A549 (cell line): ENCODE data around the gene RABL3. TPM values are rescaled to one million over a fixed set of nuclear protein-coding genes. Genes with fewer than 3 reads are reported as not detected.
A peak's percentile ranks its signal among the peaks of the same experiment; 100 is the strongest.

ENCODE experiments used
- ATAC-seq, 2 experiments: fragments of 200-7000 bp in 1 of 2; fragments of >200 bp in 1 of 2; cut with Nextera tagmentation in 1 of 2; cut with Tn5 transposase in 1 of 2; 3 replicates each; pipeline versions ENCODE4 v1.8.0 to v1.9.1; 2018 to 2020; ENCODE audit warnings: mild to moderate bottlenecking in 1 of 2, moderate library complexity in 1 of 2
- CTCF ChIA-PET: fragments of 300-600 bp; sonication (Branson Sonifier 250); formaldehyde crosslinking; extraction: SDS; loops from one replicate; lab custom pipeline; 2021; ENCODE audit warnings: antibody characterized with exemption, inconsistent platforms; lab: Yijun Ruan, JAX
- POLR2A ChIA-PET: fragments of 350-600 bp; formaldehyde crosslinking; extraction: SDS; loops from one replicate; lab custom pipeline; 2021; ENCODE audit warnings: antibody characterized with exemption, inconsistent platforms; lab: Yijun Ruan, JAX
- DNase-seq, 2 experiments: peaks; one replicate each; pipeline versions ENCODE4 v3.0.0 to v3.0.0-alpha.2; 2011 to 2016; ENCODE audit warnings: low read depth in 1 of 2, low spot score in 1 of 2
- FAIRE-seq: peaks from 2 replicates; lab custom pipeline; 2011; peaks lifted over from hg19 to GRCh38; lab: Jason Lieb, UNC
- H3K27ac ChIP-seq, 2 experiments: fragments of >200 bp; sonication (Bioruptor Twin); formaldehyde crosslinking; 3 replicates each; pipeline ENCODE4 v1.5.1; 2016 to 2017
- H3K4me1 ChIP-seq: fragments of >200 bp; sonication (Bioruptor Twin); formaldehyde crosslinking; 3 replicates; pipeline ENCODE4 v1.6.1; 2016
- H3K4me2 ChIP-seq: fragments of >200 bp; sonication (Bioruptor Twin); formaldehyde crosslinking; 3 replicates; pipeline ENCODE4 v1.6.1; 2016
- H3K4me3 ChIP-seq: fragments of >200 bp; sonication (Bioruptor Twin); formaldehyde crosslinking; 3 replicates; pipeline ENCODE4 v1.5.1; 2016
- H3K9me3 ChIP-seq: fragments of >200 bp; sonication (Bioruptor Twin); formaldehyde crosslinking; 3 replicates; pipeline ENCODE4 v1.6.1; 2016
- CBX2 ChIP-seq: fragments of 200-600 bp; sonication (generic); IDR thresholded peaks from 2 replicates; pipeline ENCODE4 v1.6.1; 2016; ENCODE audit warnings: low read depth, mild to moderate bottlenecking, borderline replicate concordance
- CBX8 ChIP-seq: fragments of 200-600 bp; sonication (generic); IDR thresholded peaks from 2 replicates; pipeline ENCODE4 v1.6.1; 2016
- CEBPB ChIP-seq, 2 experiments: fragments of >200 bp in 1 of 2; sonication (Bioruptor Twin) in 1 of 2; formaldehyde crosslinking in 1 of 2; IDR thresholded peaks; 2 replicates each; pipeline ENCODE4 v1.6.1; 2012 to 2016
- CHD2 ChIP-seq: fragments of 150-350 bp; IDR thresholded peaks from 2 replicates; pipeline ENCODE4 v1.6.1; 2014; ENCODE audit warnings: low read length; ENCODE audit not compliant: partially characterized antibody
- CHD4 ChIP-seq: fragments of 200-600 bp; sonication (generic); IDR thresholded peaks from 2 replicates; pipeline ENCODE4 v1.6.1; 2016; ENCODE audit warnings: antibody characterized with exemption, mild to moderate bottlenecking, borderline replicate concordance
- EHF ChIP-seq: fragments of 250-450 bp; sonication (Bioruptor Pico); IDR thresholded peaks from 2 replicates; pipeline ENCODE4 v1.5.0; 2020; ENCODE audit warnings: mild to moderate bottlenecking
- EHMT2 ChIP-seq: fragments of 200-600 bp; sonication (generic); IDR thresholded peaks from 2 replicates; pipeline ENCODE4 v1.6.1; 2016; ENCODE audit warnings: antibody characterized with exemption, low read depth, mild to moderate bottlenecking, moderate library complexity
- ELK1 ChIP-seq: fragments of 150-350 bp; IDR thresholded peaks from 2 replicates; pipeline ENCODE4 v1.6.1; 2014; ENCODE audit warnings: low read depth, mild to moderate bottlenecking, low read length
- EP300 ChIP-seq, 2 experiments: fragments of >200 bp; sonication (Bioruptor Twin); formaldehyde crosslinking; IDR thresholded peaks; 2 replicates in 1 of 2; 3 replicates in 1 of 2; pipeline ENCODE4 v1.6.1; 2016 to 2017
- FOSL2 ChIP-seq, 2 experiments: fragments of 450-650 bp in 1 of 2; fragments of >200 bp in 1 of 2; sonication (Bioruptor Twin) in 1 of 2; formaldehyde crosslinking; IDR thresholded peaks; 2 replicates each; pipeline versions ENCODE4 v1.5.0 to v1.6.1; 2016 to 2020; ENCODE audit warnings: mild to moderate bottlenecking in 1 of 2, moderate library complexity in 1 of 2
- FOXS1 ChIP-seq: fragments of 250-450 bp; sonication (Bioruptor Pico); IDR thresholded peaks from 2 replicates; pipeline ENCODE4 v1.5.0; 2020; ENCODE audit warnings: mild to moderate bottlenecking, moderate library complexity
- GATA3 ChIP-seq: IDR thresholded peaks from 2 replicates; pipeline ENCODE4 v1.6.1; 2012; ENCODE audit warnings: borderline replicate concordance
- HEYL ChIP-seq: fragments of 250-450 bp; sonication (Bioruptor Pico); IDR thresholded peaks from 2 replicates; pipeline ENCODE4 v1.8.0; 2021; ENCODE audit warnings: mild to moderate bottlenecking, moderate library complexity
- HOXA7 ChIP-seq: fragments of 250-450 bp; sonication (Bioruptor Pico); IDR thresholded peaks from 2 replicates; pipeline ENCODE4 v1.5.0; 2020; ENCODE audit warnings: mild to moderate bottlenecking, moderate library complexity
- HOXB5 ChIP-seq: fragments of 250-450 bp; sonication (Bioruptor Pico); IDR thresholded peaks from 2 replicates; pipeline ENCODE4 v1.5.0; 2020; ENCODE audit warnings: mild to moderate bottlenecking, moderate library complexity
- JUN ChIP-seq, 2 experiments: fragments of >200 bp; sonication (Bioruptor Twin); formaldehyde crosslinking; IDR thresholded peaks; 2 replicates in 1 of 2; 3 replicates in 1 of 2; pipeline ENCODE4 v1.6.1; 2016 to 2017
- KDM5A ChIP-seq: fragments of 200-600 bp; sonication (generic); IDR thresholded peaks from 2 replicates; pipeline ENCODE4 v1.6.1; 2016; ENCODE audit warnings: antibody characterized with exemption, mild to moderate bottlenecking
- MYC ChIP-seq: IDR thresholded peaks from 2 replicates; pipeline ENCODE4 v1.6.1; 2012; ENCODE audit warnings: mild to moderate bottlenecking, inconsistent platforms, low read length, improper control_type of control experiment, borderline replicate concordance
- PBX3 ChIP-seq: IDR thresholded peaks from 2 replicates; pipeline ENCODE4 v1.6.1; 2012
- POLR2A ChIP-seq: IDR thresholded peaks from 2 replicates; pipeline ENCODE4 v1.6.1; 2012; ENCODE audit warnings: mild to moderate bottlenecking, low read length
- POLR2AphosphoS2 ChIP-seq: conservative IDR thresholded peaks from 2 replicates; pipeline ENCODE4 v1.6.1; 2012; ENCODE audit warnings: low read length, improper control_type of control experiment, inconsistent platforms
- RCOR1 ChIP-seq: fragments of 150-350 bp; IDR thresholded peaks from 2 replicates; pipeline ENCODE4 v1.6.1; 2014; ENCODE audit warnings: antibody characterized with exemption, low read length, low read depth
- REST ChIP-seq: fragments of 200-600 bp; sonication (generic); IDR thresholded peaks from 2 replicates; pipeline ENCODE4 v1.6.1; 2016; ENCODE audit warnings: antibody characterized with exemption, mild to moderate bottlenecking, moderate library complexity
- RFX5 ChIP-seq: fragments of 450-650 bp; IDR thresholded peaks from 2 replicates; pipeline ENCODE4 v1.7.1; 2014; ENCODE audit warnings: antibody characterized with exemption, mild to moderate bottlenecking, moderate library complexity
- SMC3 ChIP-seq: fragments of >200 bp; sonication (Bioruptor Twin); formaldehyde crosslinking; IDR thresholded peaks from 3 replicates; pipeline ENCODE4 v1.6.1; 2018; ENCODE audit warnings: inconsistent platforms
- ZC3H11A ChIP-seq: fragments of 450-650 bp; IDR thresholded peaks from 2 replicates; pipeline ENCODE4 v1.6.1; 2014; ENCODE audit warnings: antibody characterized with exemption, mild to moderate bottlenecking
- ZNF302 ChIP-seq: fragments of 250-450 bp; sonication (Bioruptor Pico); IDR thresholded peaks from 2 replicates; pipeline ENCODE4 v1.9.0; 2021; ENCODE audit warnings: inconsistent platforms, mild to moderate bottlenecking, moderate library complexity
- ZSCAN20 ChIP-seq: fragments of 250-450 bp; sonication (Bioruptor Pico); IDR thresholded peaks from 2 replicates; pipeline ENCODE4 v1.8.0; 2022; ENCODE audit warnings: mild to moderate bottlenecking, moderate library complexity
- WGBS: methylation state at CpG from one replicate; pipeline ENCODE4 v1.1.6; 2017; ENCODE audit errors: missing lambda C conversion rate; 5-methylcytosine and 5-hydroxymethylcytosine counted together
- polyA plus RNA-seq, 4 experiments: library from polyadenylated mRNA; depleted of rRNA in 3 of 4; stranded (reverse); fragments of >200 nt; fragmentation: RNase III in 1 of 4; extraction: RNeasy Plus Mini Kit Qiagen cat#74134 plus additional on column Dnase treatment in 1 of 4; gene quantifications; 2 replicates in 3 of 4; 3 replicates in 1 of 4; pipeline ENCODE4 v1.2.3, GENCODE V29; 2011 to 2017

RABL3 gene
- polyA plus RNA-seq, 2 of the 4 experiments (the other 2 are of a cell fraction), result 14.0 to 29.0 TPM

GRCh38 chr3:120752230-120752629 is 9.9 kb upstream of the RABL3 start:
- H3K4me2 ChIP-seq, result no peak overlapping the region
- ChIA-PET CTCF (interaction anchor here (1.2 kb wide), 1 partner anchor 50 kb away, joined by 3 read pairs; no protein-coding TSS in a partner anchor), POLR2A (no interaction called here)
- TF ChIP-seq ZC3H11A, result no peak
- no peak for TF ChIP-seq CBX2
- no peak for TF ChIP-seq RFX5
- no peak for TF ChIP-seq REST
- TF ChIP-seq CEBPB (IDR thresholded peaks at IDR 0.05), result no peak
- no peak for TF ChIP-seq KDM5A
- no peak for TF ChIP-seq HOXA7 (CRISPR knock-in tag)
- TF ChIP-seq RCOR1, result no peak
- no peak for TF ChIP-seq EHMT2
- no peak for TF ChIP-seq EP300 (IDR thresholded peaks at IDR 0.05)
- no peak for TF ChIP-seq JUN (IDR thresholded peaks at IDR 0.05)
- no peak for TF ChIP-seq MYC
- TF ChIP-seq, all 56 proteins: peak for 0
- DNase-seq, result no peak
- ATAC-seq, result no peak
- Histone ChIP-seq H3K4me1 (peaks cover 16% of the 10 kb centered on the region; the same call in 2 of the 3 replicates), H3K27ac (no peak overlapping the region), H3K9me3 (no peaks in the 10 kb centered on the region), H3K4me3 (no peak overlapping the region)
- WGBS, result 94% methylated on average over 1 of the region's 1 CpG
- no peak for FAIRE-seq

- H3K4me3 ChIP-seq, result no peak overlapping the region
- POLR2A ChIA-PET, result interaction anchor here (0.7 kb wide), 1 partner anchor 31 kb away, joined by 3 read pairs; no protein-coding TSS in a partner anchor
- CTCF ChIA-PET, result no interaction called here
- FAIRE-seq, result no peak
- H3K9me3 ChIP-seq, result no peaks in the 10 kb centered on the region
- ATAC-seq, result no peak
- no peak for DNase-seq
- TF ChIP-seq POLR2A (no peak), FOSL2 (IDR thresholded peaks at IDR 0.05) (no peak), FOSL2 (CRISPR knock-in tag; IDR thresholded peaks at IDR 0.05) (0 out of 2 replicates have a peak, but pooled peaks have one; percentile 10)
- peaks cover 16% of the 10 kb centered on the region; the same call in 2 of the 3 replicates for H3K4me1 ChIP-seq
- 78% methylated on average over 1 of the region's 1 CpG for WGBS
- no peak overlapping the region for H3K27ac ChIP-seq
- H3K4me2 ChIP-seq, result no peak overlapping the region
Measured at GRCh38 chr3:120749843-120750242, 7.5 kb upstream of the RABL3 start.

GRCh38 chr3:120745466-120745865 is 3.1 kb upstream of the RABL3 start:
- ChIA-PET POLR2A (no interaction called here), CTCF (interaction anchor here (2.2 kb wide), 1 partner anchor 50 kb away, joined by 7 read pairs; no protein-coding TSS in a partner anchor)
- TF ChIP-seq GATA3, result no peak
- no peak for TF ChIP-seq ELK1
- no peak for TF ChIP-seq CHD4
- no peak for TF ChIP-seq SMC3
- TF ChIP-seq CBX8, result no peak
- TF ChIP-seq HOXB5 (CRISPR knock-in tag), result no peak
- TF ChIP-seq RCOR1, result no peak
- TF ChIP-seq ZSCAN20 (CRISPR knock-in tag), result no peak
- TF ChIP-seq CBX2, result no peak
- no peak for TF ChIP-seq ZNF302 (CRISPR knock-in tag)
- TF ChIP-seq JUN (IDR thresholded peaks at IDR 0.05), result no peak
- TF ChIP-seq CHD2, result no peak
- TF ChIP-seq EHF, result no peak
- TF ChIP-seq POLR2AphosphoS2, result no peak
- no peak for TF ChIP-seq FOXS1
- TF ChIP-seq PBX3, result no peak
- TF ChIP-seq HEYL (CRISPR knock-in tag), result no peak
- no peak for TF ChIP-seq CEBPB (IDR thresholded peaks at IDR 0.05)
- Histone ChIP-seq H3K9me3 (no peaks in the 10 kb centered on the region), H3K4me2 (no peak overlapping the region), H3K4me1 (peaks cover 15% of the 10 kb centered on the region), H3K4me3 (no peak overlapping the region), H3K27ac (no peak overlapping the region)
- DNase-seq (no peak), FAIRE-seq (no peak), ATAC-seq (no peak)
- 74% methylated on average over 3 of the region's 3 CpGs for WGBS
